ENCODE measurements around the gene RAB33A.
"Not testable (repeated sequence)": the region's sequence is repeated elsewhere in the genome, so short reads cannot be mapped to it uniquely, and the experiment has no call there.

Gene RAB33A

DNA sequence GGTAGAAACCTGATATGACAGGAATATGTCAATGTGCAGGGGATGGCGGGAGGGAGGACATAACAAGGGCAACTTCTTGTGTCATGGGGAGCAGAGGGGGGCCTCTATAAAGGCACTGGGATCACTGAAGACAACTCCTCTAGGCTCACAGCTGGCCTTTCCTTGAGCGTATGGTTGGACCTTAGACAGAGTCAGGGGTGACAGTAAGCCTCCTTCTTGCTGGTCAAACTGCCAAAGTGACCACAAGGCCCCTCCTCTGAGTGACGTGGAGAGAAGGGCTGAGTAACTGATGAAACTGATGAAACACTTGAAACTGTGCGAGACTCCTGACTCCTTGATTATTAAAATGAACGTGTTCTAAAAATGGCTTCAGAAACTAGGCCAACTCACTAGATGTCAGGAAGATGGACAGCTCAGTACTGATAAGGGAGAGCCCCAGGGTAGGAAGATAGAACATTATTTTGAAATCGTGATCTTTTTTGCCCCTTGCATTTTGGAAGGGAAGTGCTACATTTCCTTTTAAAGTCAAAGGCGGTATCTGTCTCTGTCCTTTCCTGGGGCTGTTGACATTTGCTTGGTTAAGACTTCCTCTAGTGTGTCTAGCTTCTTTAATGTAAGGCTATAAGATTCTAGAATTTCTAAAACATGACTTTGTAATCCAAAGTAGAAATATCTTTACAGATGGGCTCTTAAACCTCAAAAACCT, 1.6 kb downstream of the RAB33A start:
- DNase-seq, result no peak

DNA sequence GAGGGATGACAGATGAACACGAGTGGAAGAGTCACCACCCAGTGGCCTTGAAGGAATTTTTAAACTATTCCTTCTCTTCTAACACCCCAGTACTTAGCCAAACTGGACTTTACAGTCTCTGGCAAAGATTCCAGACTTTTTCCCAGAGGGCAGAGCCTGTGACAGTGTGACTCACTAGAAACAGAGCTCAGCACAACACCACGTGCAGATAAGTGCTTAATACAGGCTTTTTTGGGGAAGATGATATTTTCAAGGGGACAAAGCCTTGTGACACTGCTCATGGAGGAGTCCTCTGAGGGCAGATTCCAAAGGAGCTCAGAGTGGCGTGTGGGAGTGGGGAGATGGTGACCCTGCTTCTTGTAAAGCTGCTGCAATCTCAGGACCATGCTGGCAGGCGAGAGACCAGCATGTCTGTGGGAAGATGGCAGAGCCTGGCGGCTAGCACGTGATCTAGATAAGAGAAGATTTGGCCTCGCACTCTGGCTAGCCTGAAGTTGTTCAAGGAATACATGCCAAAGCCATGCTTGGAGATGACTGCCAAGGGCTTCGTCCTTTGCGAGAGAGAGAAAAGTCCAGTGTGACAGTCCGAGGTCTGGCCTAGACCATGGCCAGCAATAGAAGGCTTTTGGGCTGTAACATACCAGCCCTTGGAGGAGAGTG, 2.4 kb downstream of the RAB33A start:
- no peak for DNase-seq

DNA sequence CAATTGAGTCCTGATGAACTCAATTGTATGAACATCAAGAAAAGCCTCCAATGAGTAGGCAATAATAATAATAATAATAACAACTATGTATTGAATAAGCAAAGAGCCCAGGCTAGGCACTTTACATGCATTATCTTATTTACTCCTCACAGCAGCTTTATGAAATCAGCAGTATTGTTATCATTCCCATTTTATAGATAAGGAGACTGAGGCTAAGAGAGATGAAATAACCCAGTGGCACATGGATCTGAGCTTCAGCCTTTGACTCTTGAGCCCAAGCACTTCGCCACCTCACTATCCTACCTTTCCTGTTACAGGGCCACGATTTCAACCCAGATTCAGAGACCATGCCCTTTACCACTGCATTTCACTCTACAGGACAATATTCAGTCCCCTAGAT, 3.2 kb downstream of the RAB33A start:
- DNase-seq, result no peak

DNA sequence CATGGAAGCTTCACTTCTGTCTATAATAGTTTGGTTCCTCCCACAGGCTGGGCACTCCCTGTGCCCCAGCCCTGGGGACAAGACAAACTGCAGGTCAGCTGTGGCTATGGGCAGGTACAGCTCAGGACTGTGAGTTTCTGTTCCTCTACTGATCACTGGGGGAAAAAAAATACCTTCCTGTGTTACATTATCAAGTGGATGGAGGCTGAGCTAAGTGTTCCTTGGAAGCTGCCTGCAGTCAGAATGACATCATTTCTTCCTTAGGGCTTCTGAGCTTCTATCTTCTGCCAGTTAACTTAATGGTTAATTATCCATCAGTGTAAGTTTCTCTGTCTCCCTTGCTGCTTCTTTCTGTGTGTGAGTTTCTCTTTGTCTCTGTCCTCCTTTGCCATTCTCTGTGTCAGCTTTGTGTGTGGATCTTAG, 4.6 kb downstream of the RAB33A start:
- DNase-seq, result no peak

DNA sequence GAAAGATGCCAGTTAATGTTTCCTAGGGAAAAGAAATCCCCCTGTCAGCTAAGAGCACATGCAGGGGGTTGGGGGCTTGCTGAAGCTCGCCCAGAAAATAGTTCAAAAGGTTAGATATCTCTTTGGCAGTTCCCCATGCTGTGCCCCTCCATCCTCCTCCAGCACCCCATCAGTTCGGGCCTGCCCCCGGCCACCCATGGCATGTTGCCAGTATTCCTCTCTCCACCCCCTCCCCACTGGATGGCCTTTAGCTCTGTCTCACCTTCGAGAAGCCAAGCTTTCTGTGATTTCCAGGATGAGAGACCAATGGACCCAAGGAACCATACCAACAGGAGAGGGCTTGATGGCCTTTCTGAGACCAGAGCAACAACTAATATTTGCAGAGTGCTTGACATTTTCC, 5.2 kb downstream of the RAB33A start:
- DNase-seq, result no peak

DNA sequence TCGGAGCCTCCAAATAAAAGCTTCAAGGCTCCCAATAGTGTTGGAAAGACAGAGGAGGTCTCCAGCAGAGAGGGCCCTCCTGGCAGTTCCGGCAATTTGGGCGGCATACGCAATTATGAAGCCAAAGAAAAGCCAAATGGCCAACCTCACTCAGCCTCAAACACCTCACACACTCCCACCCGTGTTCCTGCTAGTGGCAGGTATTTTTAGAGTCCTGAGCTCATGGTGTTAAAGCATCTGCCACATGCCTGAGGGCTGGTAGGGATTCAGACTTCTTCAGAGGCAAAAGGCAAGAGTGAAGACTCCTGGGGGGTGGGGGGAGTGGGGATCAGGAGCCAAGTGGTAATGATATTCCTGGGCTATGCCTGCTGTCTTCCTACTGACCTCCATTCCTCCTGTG, 7.4 kb downstream of the RAB33A start:
- DNase-seq, result no peak

DNA sequence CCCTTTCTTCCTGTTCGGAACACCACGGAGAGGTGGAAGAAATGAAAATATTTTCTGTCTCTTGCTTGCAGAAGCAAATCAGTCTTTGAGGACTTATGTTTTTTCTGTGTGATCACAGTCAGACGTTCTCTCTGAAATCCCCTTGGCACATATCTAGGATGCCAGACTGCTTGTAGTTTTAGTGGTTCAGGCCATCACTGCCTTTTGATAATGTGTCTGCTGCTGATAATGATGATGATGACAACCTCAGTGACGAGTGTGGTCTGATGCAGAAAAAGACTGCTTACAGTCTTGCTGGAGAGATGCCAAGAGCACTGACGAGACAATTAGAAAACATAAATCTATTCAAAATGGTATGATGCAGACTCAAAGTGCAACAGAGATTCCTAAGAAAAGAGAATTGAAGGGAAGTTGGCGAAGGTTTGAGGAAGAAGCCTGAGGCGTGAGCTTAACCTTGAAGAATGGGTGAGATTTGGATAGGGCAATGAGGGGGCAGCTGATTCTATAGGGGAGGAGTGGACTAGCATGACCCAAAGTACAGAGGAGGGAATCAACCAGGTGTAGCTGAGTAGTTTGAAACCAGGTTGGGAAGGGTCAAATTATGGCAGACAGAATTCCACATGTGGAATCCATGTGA, 7.9 kb downstream of the RAB33A start:
- DNase-seq, result no peak

DNA sequence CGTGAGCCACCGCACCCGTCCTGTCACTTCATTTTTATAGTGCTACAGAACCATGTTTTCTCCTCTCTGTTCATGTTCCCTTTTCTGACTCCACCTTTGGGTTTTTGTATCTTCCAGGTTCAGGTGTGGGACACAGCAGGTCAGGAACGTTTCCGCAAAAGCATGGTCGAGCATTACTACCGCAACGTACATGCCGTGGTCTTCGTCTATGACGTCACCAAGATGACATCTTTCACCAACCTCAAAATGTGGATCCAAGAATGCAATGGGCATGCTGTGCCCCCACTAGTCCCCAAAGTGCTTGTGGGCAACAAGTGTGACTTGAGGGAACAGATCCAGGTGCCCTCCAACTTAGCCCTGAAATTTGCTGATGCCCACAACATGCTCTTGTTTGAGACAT, 12.4 kb downstream of the RAB33A start:
- no peak for DNase-seq

DNA sequence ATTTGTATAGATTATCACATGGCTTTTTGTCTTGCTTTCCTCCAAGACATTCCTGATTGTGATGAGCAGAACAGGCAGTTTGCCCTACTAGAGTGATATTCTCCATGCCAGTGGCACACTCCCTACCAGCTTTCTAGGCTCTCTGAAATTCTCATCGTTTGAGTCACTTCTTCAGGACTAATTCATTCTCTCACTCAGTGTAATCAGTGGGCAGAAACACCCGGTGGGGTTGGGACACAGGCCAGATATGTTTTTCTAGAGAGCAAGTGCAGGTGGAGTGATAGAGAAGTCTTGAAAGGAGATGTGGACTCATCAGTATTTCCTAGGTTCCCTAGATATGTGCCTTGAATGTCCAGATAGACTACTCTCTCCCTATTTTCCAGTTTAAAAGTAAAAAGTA, 13.1 kb downstream of the RAB33A start:
- DNase-seq, result no peak

DNA sequence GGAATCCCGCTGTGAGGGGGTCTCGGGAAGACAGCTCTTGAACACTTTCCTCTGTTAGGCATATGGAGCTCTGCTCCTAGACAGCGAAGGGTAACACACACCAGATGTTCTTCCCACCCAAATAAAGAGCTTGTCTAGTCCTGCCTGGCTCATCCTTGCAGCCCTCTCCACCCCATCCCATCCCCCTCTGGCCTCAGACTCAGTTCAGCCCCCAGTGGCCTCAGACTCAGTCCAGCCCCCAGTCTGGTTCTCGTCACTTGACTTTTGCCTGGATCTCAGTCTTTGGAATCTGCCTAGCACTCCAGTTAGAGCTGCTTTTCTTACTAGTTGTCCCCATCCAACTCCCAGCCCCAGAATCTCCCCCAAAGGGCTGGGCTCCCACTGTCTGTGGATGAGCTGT, 14.9 kb downstream of the RAB33A start:
- no peak for DNase-seq

DNA sequence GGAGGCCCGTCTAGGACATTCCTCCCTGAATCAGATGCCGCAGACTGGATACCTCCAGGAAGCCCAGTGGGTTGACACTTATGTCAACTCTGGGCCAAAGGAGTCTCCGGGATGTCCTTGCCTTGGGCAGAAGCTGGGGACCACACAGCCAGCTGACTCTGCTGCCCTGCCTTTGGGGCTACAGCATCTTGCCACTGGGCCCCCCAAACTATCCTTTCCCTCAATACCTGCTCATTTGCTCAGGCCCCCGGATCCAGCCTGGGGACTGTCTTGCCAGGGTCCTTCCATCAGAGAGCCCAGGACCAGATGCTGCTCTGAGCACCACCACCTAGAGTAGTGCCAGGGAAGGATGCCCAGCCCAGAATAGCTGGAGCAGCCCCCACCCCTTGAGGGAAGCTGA, 19.0 kb downstream of the RAB33A start:
- DNase-seq, result no peak

DNA sequence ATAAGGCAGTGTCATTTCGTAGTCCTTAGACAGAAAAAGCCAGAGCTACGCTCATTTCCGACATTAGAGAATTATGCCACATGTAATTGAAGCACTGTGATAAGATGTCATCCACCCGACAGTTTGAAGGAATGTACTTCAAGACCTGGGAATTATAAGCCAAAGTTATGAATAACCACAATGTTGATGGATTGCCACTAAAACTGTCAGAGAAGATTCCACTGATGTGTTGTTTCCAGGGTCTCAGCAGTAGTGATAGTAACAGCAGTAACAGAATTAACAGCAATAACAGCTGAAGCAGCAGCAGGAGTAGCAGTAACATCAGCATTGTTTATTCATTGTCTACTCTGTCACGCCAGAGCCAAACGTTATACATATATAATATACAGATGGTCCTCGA, 24.7 kb downstream of the RAB33A start:
- no peak for DNase-seq

DNA sequence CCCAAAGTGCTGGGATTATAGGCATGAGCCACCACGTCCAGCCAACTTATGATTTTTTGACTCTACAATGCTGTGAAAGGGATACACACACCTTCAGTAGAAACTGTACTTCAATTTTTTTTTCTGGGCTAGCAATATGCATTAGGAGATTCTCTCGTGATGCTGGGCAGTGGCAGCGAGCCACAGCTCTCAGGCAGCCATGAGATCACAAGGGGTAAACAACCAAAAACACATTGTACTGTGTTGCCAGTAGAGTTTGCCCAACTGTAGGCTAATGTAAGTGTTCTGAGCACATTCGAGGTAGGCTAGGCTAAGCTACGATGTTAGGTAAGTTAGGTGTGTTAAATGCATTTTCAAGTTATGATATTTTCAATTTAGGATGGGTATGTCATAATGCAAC, 25.7 kb downstream of the RAB33A start:
- DNase-seq, result no peak

DNA sequence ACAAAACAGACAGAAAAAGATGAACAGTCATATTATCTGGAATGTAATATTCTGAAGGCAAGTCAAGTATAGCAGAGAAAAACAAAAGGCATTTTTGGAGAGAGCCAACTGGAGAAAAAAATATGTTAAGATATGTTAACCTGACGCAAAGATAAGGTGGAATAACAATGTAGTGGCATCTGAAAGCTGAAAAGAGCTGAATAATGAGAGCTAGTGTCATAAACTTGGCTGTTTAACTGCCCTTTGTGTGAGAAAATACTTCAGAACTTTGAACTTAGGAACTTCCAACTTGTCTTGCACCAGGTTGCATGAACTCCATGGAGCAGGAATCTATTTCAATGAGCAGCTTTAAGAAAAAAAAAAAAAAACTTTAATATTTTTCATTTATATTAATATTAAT, 32.9 kb downstream of the RAB33A start:
- DNase-seq, result no peak

DNA sequence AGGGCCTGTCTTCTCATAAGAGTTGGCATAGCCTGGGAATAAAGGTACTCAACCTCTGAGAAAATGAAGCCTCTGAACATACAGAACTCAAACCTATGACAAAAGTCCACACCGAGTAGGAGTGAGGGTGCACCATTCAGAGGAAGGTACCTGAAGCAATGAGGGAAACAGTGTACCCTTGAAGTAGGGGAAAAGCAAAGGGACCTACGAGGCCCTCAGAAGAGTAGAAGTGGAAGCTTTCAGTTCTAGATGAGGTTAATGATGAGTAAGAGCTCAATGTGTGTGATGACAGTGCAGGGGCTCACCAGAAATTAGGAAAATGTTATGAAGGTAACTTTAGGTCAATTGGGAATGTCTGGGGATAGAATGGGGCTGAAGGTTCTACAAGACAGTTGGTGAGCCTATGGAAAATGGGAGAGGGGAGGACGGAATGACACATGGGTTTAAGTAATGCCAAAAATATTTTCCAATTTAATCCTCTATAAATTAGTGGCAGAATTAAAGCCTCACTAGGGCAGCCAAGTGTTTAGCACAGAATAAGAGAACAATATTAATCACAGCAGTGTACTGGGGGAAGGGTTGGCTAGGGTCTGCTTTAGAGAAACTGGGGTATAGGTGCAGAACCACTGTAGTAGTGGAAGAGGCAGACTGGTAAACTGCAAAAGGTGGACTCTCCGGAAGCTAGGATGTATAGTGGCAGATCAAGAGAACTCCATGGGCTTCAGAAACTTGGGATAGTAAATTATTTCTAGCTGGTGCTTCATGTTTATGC, 39.8 kb downstream of the RAB33A start:
- DNase-seq, result no peak

DNA sequence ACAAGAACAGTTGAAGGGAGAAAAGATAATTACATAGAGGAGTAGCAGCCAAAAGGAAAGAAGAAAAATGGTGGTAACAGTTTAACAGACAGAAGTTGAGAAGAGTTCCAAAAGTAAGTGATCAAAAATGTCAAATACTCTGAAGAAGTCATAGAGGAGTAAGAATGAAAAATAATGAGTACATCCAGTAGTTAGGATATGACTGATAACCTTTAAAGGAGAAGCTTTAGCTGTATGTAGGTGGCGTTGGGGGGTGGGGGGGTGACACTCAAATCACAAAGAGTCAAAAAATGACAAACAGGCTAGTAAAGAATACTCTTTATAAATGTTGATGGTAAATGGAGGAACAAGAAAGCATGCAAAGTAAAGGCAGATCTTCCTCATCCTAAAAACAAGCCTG, 40.6 kb downstream of the RAB33A start:
- DNase-seq, result no peak

DNA sequence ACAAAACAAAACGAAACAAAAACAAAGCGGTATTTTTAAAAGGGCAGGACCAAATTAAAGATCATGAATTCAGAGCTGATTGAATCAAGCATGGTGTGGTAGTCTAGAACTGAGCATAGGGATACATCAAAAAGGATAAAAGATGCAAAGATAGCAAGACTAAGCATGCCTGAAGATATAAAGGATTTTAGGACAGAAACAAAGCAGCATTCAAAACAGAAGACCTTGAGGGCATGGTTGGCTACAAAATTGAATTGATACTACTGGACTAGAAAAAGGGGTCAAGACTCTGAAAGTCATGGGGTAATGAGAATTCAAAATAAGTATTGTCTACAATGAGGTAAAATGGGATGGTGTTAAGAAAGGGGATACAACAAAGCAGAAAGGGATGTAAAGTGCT, 41.6 kb downstream of the RAB33A start:
- no peak for DNase-seq

DNA sequence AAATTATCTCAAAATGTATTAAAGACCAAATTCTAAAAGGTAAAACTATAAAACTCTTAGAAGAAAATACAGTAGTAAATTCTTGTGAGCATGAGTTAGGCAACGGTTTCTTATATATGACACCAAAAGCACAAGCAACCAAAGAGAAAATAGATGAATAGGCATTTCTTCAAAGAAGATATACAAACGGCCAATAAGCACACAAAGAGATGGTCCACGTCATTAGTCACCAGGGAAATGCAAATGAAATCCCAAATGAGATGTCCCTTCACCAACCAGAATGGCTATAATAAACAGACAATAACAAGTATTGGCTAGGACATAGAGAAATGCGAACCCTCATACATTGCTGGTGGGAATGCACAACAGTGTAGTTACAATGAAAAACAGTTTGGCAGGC, 44.6 kb downstream of the RAB33A start:
- DNase-seq, result no peak

DNA sequence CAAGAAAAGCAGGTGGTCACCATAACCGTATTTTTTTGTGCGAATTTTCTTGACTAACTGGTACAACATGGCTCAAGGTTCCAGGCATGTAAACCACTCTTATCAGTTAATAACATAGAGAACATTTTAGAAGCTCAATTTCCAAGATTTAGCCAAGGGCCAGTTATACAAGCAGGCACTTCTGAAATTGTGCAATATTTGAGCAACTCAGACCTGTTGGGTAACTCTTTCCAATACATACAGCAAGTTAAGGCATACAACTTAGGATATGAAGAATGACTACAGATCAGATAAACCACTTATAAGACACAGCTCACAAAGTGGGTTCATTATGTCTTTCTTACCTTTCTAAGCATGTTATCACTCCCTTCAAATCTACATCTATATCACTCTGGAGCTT, 53.0 kb downstream of the RAB33A start:
- DNase-seq, result no peak

DNA sequence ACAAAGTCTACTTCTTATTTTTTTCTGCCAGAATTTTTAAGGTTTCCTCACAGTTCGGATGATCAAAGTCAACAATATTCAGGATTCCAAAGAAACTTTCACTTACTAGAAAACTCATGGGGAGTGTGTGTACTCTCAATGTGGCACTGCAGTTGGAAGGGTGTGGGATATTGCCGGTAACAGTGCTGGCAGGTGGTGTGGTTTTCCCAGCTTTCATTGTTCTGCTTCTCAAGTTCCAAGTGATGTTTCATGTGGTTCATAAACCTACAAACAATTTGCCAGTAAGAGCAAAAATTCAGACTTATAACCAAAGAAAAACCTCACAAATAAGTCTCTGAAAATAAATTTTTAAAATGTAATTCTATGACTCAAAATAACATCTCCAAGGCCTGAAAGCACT, 57.1 kb downstream of the RAB33A start:
- DNase-seq, result no peak

DNA sequence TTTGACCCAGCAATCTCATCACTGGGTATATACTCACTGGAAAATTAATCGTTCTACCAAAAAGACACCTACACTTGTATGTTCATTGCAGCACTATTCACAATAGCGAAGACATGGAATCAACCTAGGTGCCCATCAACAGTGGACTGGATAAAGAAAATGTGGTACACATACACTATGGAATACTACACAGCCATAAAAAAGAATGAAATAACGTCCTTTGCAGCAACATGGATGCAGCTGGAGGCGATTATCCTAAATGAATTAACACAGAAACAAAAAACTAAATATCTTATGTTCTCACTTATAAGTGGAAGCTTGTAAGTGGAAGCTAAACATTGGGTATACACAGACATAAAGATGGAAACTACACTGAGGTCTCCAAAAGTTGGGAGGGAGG, 59.4 kb downstream of the RAB33A start:
- not testable (repeated sequence) for DNase-seq
